ENCODE data around the gene CALN1.
"Not testable (repeated sequence)": the region's sequence is repeated elsewhere in the genome, so short reads cannot be mapped to it uniquely, and the experiment has no call there.

CALN1 gene

GRCh38 chr7:72412121-72412618 is at the start of gene CALN1:
Gene CALN1, minus strand, starts transcription at chr7:72412338.
- not testable (repeated sequence) for DNase-seq (ENCODE audit: low read depth); H3K4me3 ChIP-seq (ENCODE audit: low read depth, low read length)

GRCh38 chr7:72453471-72453870 is 41.3 kb upstream of the CALN1 start:
- no peak for TF ChIP-seq CTCF (IDR thresholded peaks at IDR 0.05; ENCODE audit: low read depth, low read length, missing control alignments)
- no peak for DNase-seq (ENCODE audit: low read depth)
- H3K4me3 ChIP-seq (ENCODE audit: low read depth, low read length) = no peak overlapping the region

GRCh38 chr7:72447465-72448204 is 35.5 kb upstream of the CALN1 start:
- no peak for DNase-seq (ENCODE audit: low read depth)
- no peak for TF ChIP-seq CTCF (IDR thresholded peaks at IDR 0.05; ENCODE audit: low read depth, low read length, missing control alignments)
- H3K4me3 ChIP-seq (ENCODE audit: low read depth, low read length) = no peak overlapping the region

GRCh38 chr7:72446591-72447462 is 34.7 kb upstream of the CALN1 start:
- TF ChIP-seq CTCF (IDR thresholded peaks at IDR 0.05; ENCODE audit: low read depth, low read length, missing control alignments) = no peak
- no peak for DNase-seq (ENCODE audit: low read depth)

GRCh38 chr7:72446131-72446530 is 34.0 kb upstream of the CALN1 start:
- no peak overlapping the region for H3K4me3 ChIP-seq (ENCODE audit: low read depth, low read length)
- no peak for TF ChIP-seq CTCF (IDR thresholded peaks at IDR 0.05; ENCODE audit: low read depth, low read length, missing control alignments)

More at GRCh38 chr7:72446591-72447462, 34.7 kb upstream of the CALN1 start:
- no peak overlapping the region for H3K4me3 ChIP-seq (ENCODE audit: low read depth, low read length)

GRCh38 chr7:72445580-72445979 is 33.4 kb upstream of the CALN1 start:
- no peak for DNase-seq (ENCODE audit: low read depth)

More at GRCh38 chr7:72446131-72446530, 34.0 kb upstream of the CALN1 start:
- no peak for DNase-seq (ENCODE audit: low read depth)

More at GRCh38 chr7:72445580-72445979, 33.4 kb upstream of the CALN1 start:
- H3K4me3 ChIP-seq (ENCODE audit: low read depth, low read length) = no peak overlapping the region
- no peak for TF ChIP-seq CTCF (IDR thresholded peaks at IDR 0.05; ENCODE audit: low read depth, low read length, missing control alignments)
